Measurements from ENCODE around the gene PPFIA1. TPM values are rescaled to one million over a fixed set of nuclear protein-coding genes. Genes with fewer than 3 reads are reported as not detected.

Gene PPFIA1
- total RNA-seq, 2 experiments from 2014 or later: 34.6 to 53.9 TPM

DNA sequence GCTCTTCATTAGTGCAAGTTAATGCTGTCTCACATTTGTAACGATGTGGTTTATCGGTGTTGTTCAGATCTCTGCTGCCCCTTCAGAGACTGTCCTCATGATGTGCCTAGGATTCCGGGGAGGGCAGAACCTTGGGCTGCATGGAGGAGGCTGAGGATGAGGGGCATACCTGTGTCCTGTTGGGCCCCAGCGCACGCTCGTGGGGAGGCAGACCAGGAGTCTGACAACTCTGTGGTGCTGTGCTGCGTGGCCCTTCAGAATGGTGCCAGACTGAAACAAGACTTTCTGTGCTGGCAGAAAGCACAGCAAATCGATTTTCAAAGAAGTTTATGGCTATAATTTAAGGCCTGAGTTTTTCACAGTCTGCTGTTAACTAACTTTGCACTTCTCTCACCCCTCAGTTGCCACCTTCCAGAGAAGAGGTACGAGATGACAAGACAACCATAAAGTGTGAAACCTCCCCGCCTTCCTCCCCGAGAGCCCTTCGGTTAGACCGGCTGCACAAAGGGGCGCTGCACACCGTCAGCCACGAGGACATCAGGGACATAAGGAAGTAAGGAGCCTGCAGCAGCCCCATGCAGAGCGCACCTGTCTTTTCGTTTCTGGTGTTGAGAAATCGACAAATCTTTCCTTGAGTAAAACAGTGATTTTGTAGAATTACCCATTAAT lies 83.5 kb downstream of the PPFIA1 start:
- H3K36me3 ChIP-seq (ENCODE audit: insufficient read depth, low read length): peaks cover 63% of the 10 kb centered on the region
- no TSS peak for BruUV-seq (replicated peaks)
- no peaks in the 10 kb centered on the region for H3K9me2 ChIP-seq (ENCODE audit: insufficient read depth, low read length)
- DNase-seq (ENCODE audit: low spot score): no peak
- H3K4me2 ChIP-seq (ENCODE audit: low read length): no peak overlapping the region
- intact Hi-C loops (cut with micrococcal nuclease; ENCODE audit: unreplicated experiment): no loop called here
- no peaks in the 10 kb centered on the region for H4K20me1 ChIP-seq (ENCODE audit: insufficient read depth, low read length)
- TF ChIP-seq EZH2phosphoT487 (IDR thresholded peaks at IDR 0.05; ENCODE audit: borderline replicate concordance, low read depth, low read length): no peak
- TF ChIP-seq, protein P1, sequence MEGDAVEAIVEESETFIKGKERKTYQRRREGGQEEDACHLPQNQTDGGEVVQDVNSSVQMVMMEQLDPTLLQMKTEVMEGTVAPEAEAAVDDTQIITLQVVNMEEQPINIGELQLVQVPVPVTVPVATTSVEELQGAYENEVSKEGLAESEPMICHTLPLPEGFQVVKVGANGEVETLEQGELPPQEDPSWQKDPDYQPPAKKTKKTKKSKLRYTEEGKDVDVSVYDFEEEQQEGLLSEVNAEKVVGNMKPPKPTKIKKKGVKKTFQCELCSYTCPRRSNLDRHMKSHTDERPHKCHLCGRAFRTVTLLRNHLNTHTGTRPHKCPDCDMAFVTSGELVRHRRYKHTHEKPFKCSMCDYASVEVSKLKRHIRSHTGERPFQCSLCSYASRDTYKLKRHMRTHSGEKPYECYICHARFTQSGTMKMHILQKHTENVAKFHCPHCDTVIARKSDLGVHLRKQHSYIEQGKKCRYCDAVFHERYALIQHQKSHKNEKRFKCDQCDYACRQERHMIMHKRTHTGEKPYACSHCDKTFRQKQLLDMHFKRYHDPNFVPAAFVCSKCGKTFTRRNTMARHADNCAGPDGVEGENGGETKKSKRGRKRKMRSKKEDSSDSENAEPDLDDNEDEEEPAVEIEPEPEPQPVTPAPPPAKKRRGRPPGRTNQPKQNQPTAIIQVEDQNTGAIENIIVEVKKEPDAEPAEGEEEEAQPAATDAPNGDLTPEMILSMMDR (conservative IDR thresholded peaks at IDR 0.05; ENCODE audit: low read length): no peak
- ChIA-PET POLR2A (interaction anchor here (0.6 kb wide), 1 partner anchor 18 kb away, joined by 3 read pairs; no protein-coding TSS in a partner anchor), CTCF (ENCODE audit: unreplicated experiment) (no interaction called here)
- H3K9me3 ChIP-seq (ENCODE audit: low read length): no peaks in the 10 kb centered on the region
- no peak overlapping the region for H3K27ac ChIP-seq (ENCODE audit: low read depth, low read length, poor library complexity, severe bottlenecking)
- no peaks in the 10 kb centered on the region for H3K79me2 ChIP-seq (ENCODE audit: insufficient read depth, low read depth, low read length)
- no peaks in the 10 kb centered on the region for H3K4me1 ChIP-seq (ENCODE audit: insufficient read depth, low read length, poor library complexity, severe bottlenecking)
- no peak overlapping the region for H2AFZ ChIP-seq (ENCODE audit: low read length)
- H3K4me3 ChIP-seq (ENCODE audit: low read depth, low read length, poor library complexity, severe bottlenecking): no peak overlapping the region

DNA sequence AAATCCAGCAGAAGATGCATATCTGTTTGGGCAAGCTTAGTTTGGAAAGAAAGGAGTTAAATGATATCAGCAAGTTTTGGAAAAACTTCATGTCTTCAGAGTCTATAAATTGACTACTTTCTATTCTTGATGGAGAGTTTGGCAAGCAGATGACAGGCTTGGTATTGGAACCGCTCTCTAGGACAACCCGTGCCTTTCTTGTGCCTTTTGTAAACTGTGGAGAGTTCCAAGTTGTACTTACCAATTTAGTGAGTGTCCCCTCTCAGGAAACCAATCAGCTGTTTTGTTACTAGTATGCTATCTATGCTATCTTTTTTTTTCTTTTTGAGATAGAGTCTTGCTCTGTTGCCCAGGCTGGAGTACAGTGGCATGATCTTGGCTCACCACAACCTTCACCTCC lies 84.1 kb downstream of the PPFIA1 start:
- Histone ChIP-seq H4K20me1 (ENCODE audit: insufficient read depth, low read length) (no peaks in the 10 kb centered on the region), H2AFZ (ENCODE audit: low read length) (no peak overlapping the region), H3K9me3 (ENCODE audit: low read length) (no peaks in the 10 kb centered on the region), H3K4me1 (ENCODE audit: insufficient read depth, low read length, poor library complexity, severe bottlenecking) (no peaks in the 10 kb centered on the region), H3K4me3 (ENCODE audit: low read depth, low read length, poor library complexity, severe bottlenecking) (no peak overlapping the region), H3K36me3 (ENCODE audit: insufficient read depth, low read length) (peaks cover 63% of the 10 kb centered on the region), H3K79me2 (ENCODE audit: insufficient read depth, low read depth, low read length) (no peaks in the 10 kb centered on the region), H3K9me2 (ENCODE audit: insufficient read depth, low read length) (no peaks in the 10 kb centered on the region), H3K4me2 (ENCODE audit: low read length) (no peak overlapping the region), H3K27ac (ENCODE audit: low read depth, low read length, poor library complexity, severe bottlenecking) (no peak overlapping the region)
- POLR2A ChIA-PET: interaction anchor here (1.2 kb wide), 1 partner anchor 11 kb away, joined by 3 read pairs; no protein-coding TSS in a partner anchor
- no TSS peak for BruUV-seq (replicated peaks)
- intact Hi-C loops (cut with micrococcal nuclease; ENCODE audit: unreplicated experiment): no loop called here
- DNase-seq (ENCODE audit: low spot score): no peak
- no peak for TF ChIP-seq EZH2phosphoT487 (IDR thresholded peaks at IDR 0.05; ENCODE audit: borderline replicate concordance, low read depth, low read length)
- TF ChIP-seq, protein P1 (conservative IDR thresholded peaks at IDR 0.05; ENCODE audit: low read length): no peak
- CTCF ChIA-PET (ENCODE audit: unreplicated experiment): no interaction called here

DNA sequence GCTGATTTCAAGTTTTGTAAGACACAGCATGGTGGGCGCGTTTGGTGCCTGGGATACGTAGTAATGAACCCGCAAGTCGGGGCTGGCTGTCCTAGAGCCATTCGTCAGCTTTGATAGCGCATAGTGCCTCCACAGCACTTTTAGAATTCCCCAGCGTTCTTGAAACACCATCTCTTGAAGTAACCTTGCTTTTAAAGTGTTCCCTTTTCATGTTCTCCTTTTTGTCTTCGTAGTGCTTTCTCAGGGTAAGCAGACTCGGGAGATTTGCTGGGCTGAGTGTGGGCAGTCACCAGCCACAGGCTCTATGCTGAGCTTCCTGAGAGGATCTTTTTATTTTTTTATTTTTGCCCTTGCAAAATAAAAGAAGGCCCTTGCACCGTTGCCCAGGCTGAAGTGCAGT lies 88.3 kb downstream of the PPFIA1 start:
- no peaks in the 10 kb centered on the region for H3K4me1 ChIP-seq (ENCODE audit: insufficient read depth, low read length, poor library complexity, severe bottlenecking)
- DNase-seq (ENCODE audit: low spot score): no peak
- H4K20me1 ChIP-seq (ENCODE audit: insufficient read depth, low read length): no peaks in the 10 kb centered on the region
- TF ChIP-seq, protein P1 (conservative IDR thresholded peaks at IDR 0.05; ENCODE audit: low read length): no peak
- no peak for TF ChIP-seq EZH2phosphoT487 (IDR thresholded peaks at IDR 0.05; ENCODE audit: borderline replicate concordance, low read depth, low read length)
- no peaks in the 10 kb centered on the region for H3K9me2 ChIP-seq (ENCODE audit: insufficient read depth, low read length)
- H3K4me3 ChIP-seq (ENCODE audit: low read depth, low read length, poor library complexity, severe bottlenecking): no peak overlapping the region
- no TSS peak for BruUV-seq (replicated peaks)
- H3K4me2 ChIP-seq (ENCODE audit: low read length): no peak overlapping the region
- intact Hi-C loops (cut with micrococcal nuclease; ENCODE audit: unreplicated experiment): no loop called here
- H3K9me3 ChIP-seq (ENCODE audit: low read length): no peaks in the 10 kb centered on the region
- H3K27ac ChIP-seq (ENCODE audit: low read depth, low read length, poor library complexity, severe bottlenecking): no peak overlapping the region
- H2AFZ ChIP-seq (ENCODE audit: low read length): no peak overlapping the region
- ChIA-PET POLR2A (no interaction called here), CTCF (ENCODE audit: unreplicated experiment) (no interaction called here)
- peaks cover 90% of the 10 kb centered on the region for H3K36me3 ChIP-seq (ENCODE audit: insufficient read depth, low read length)
- H3K79me2 ChIP-seq (ENCODE audit: insufficient read depth, low read depth, low read length): no peaks in the 10 kb centered on the region
